GM18508 (cell line): ENCODE results near the gene ATL3.
"Not testable (repeated sequence)": the region's sequence is repeated elsewhere in the genome, so short reads cannot be mapped to it uniquely, and the experiment has no call there.

Source experiments
- ATAC-seq: cut with Tn5 transposase; IDR thresholded peaks from one replicate; pipeline ENCODE4 v1.9.1; 2021; ENCODE audit warnings: moderate number of reproducible peaks; ENCODE audit not compliant: insufficient read depth, unreplicated experiment

The ATL3 gene

DNA sequence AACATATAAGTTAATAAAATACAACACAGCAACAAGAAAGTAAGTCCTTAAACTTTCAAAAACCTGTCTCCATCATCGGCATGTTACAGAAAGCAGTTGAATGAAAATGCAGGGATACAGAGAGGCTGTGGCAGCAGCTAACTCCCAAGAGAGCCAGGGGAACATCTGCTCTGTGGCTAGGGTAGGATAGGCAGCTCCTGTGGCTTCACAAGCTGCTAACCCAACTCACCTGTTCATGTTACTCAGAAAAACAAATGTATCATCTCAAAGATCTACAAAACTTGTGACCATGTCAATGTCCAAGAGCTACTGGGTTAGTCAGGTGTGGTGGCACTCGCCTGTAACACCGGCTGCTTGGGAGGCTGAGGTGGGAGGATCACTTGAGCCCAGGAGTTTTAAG is 41.8 kb downstream of the ATL3 start:
- no peak for ATAC-seq

DNA sequence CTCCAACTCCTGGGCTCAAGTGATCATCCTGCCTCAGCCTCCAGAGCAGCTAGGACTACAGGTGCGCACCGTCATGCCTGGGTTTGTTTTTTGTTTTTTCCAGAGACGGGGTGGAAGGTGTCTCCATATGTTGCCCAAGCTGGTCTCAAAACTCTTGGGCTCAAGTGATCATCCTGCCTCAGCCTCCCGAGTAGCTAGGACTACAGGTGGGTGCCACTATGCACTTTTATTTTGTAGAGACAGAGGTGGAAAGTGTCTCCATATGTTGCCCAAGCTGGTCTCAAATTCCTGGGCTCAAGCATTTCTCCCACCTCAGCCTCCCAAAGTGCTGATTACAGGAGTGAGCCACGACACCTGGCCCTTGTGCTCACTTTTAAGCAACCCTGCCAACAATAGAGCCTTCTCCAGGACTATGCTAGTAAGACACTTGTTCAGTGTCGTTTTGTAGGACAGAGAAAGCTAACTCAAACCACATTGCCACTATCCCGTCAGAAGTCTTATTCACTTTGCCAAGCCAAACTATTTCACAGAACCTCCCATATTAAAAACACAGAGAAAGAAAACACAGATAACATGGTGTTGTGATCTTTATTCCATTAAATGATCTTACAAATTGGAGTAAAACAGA is 47.5 kb downstream of the ATL3 start:
- ATAC-seq, result no peak

DNA sequence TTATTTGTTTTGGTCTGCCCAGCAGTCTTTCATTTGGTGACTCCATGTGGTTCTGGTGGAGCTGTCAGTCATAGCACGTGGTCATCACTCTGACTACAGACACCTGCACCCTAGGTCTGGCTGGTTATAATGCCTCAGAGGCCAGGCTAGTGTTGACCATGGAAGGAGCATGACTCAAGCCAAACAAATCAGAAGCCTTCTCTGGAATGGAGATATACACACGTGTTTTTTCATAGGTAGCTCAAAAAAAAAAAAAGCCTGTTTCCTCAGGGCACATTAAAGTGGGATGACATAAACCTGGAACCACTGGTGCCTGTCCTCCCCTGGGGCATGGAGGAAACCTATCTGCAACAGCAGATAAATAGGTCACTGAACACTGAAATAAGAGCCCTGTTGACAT is 48.9 kb downstream of the ATL3 start:
- ATAC-seq, result no peak

- no peak for ATAC-seq
Observed at GRCh38 chr11:63621071-63621470, 50.1 kb downstream of the ATL3 start.

GRCh38 chr11:63619967-63620366 is 51.2 kb downstream of the ATL3 start:
- ATAC-seq, result no peak

GRCh38 chr11:63617686-63618085 is 53.5 kb downstream of the ATL3 start:
- ATAC-seq, result not testable (repeated sequence)

- ATAC-seq, result no peak
Observed at GRCh38 chr11:63616953-63617352, 54.2 kb downstream of the ATL3 start.

GRCh38 chr11:63614136-63614671 is 57.0 kb downstream of the ATL3 start, which contains the start of gene PLAAT3:
PLAAT3 (minus strand) TSS chr11:63614433; CDS start chr11:63614014, 419 bp downstream.
- ATAC-seq, result no peak

- ATAC-seq, result no peak
Observed at GRCh38 chr11:63613517-63614135, 57.5 kb downstream of the ATL3 start.

DNA sequence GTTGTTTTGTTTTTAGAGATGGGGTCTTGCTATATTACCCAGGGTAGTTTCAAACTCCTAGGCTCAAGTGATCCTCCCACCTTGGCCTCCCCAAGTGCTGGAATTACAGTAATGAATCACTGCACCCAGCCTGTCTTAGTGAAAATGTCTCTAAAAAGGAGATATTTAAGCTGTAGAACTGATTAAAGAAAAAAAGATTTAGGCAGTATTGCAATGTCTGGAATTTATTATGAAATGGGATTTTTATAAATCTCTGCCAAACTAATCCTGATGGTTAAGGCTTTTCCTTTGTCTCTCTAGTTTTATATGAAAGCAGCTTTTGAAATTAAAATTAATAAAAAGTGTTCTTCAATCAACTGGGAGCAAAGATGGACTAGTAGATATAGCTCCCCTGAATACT is 59.0 kb downstream of the ATL3 start:
- ATAC-seq, result no peak

DNA sequence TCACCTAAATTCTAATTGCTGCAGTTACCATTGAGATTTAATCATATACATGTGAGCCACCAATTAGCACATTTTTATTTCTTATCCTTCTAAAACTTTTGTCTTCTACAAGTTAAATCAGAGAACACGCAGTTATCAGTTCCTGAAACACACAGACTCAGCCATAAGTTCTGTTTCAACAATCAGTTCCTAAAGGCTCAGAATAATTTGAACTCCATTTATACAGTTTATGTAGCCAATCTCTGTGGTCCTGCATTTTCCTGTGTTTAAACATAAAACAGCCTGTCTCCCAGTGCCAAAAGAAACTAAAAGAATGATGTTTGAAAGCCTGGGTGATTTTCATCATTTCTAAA is 59.8 kb downstream of the ATL3 start:
- ATAC-seq, result no peak

- ATAC-seq, result no peak
Observed at GRCh38 chr11:63610604-63611394, 60.4 kb downstream of the ATL3 start.

GRCh38 chr11:63609971-63610580 is 61.1 kb downstream of the ATL3 start:
- ATAC-seq, result no peak

DNA sequence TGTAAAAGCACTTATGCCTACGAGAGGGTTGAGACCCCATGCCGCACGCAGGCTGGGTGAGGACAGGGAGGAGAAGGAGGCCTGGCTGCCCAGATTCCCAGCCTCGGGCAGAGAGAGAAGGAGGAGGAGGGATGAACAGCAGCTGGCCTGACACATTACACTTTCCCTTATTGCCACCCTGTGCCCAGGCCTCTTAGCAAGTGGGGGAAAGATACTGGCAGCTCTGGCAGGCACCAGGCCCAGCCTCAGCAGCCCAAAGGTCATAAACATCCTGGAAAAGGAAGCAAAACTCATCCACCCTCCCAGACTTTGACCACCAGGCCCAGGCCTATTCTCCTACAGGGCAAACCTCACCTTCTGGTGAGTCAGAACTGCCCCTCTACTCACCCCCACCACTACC is 61.6 kb downstream of the ATL3 start:
- ATAC-seq, result no peak

DNA sequence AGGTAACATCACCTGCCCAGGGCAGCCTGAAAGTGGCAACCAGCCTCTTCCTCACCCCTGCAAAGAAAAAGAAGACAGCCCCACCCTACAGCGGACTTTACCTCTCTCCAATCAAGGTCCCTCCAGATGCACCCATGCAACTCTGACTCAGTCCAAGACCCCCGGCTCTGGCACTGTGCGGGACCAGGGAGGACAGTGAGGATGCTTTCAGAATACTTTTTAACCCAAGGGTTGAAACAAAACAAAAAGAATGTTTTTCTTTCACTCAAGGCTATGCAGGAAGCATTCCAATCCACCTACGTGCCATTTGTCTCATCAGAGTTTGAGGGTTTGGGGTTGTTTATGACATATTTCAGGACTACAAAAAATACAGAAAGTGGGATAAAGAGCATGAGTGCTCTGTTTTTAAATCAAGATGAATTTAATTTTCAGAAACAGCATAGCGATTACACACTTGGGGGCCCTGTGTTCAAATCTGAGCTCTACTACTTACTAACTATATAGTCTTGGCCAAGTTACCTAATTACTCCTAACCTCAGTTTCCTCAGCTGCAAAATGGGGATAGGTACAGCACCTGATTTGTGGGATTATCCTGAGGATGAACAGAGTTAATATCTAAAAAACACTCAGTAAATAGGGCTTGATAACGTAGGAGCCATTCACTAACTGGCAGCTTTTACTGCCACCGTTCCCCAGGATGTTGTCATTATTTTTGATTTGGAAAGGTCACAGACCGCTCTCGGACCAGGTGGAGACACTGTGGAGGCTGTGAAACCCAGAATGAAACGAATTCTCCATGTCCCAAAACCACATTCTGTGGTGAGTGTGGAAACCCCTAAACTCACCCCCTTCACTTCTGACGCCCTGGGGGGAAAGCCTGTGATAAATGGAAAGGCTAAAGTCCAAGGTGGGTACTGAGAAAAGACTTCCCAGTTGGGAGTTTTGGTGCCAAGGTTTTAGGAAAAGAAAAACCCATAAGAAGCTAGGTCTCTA is 62.5 kb downstream of the ATL3 start:
- no peak for ATAC-seq

DNA sequence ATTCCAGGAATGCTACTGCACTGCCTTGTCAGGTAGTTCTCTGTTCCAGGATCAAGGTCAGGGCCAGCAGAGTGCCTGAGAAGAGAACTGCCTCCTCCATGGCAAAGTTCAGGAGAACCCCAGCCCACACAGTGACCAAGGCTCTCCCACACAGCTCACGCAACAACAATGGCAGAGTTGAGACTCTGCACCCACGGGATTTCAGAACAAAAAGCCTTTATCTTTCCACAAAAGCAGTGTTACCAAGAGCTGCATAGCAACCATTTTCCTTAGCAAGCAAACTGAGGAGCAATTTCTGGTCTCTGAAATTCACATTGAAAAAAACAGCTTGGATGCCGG is 68.0 kb downstream of the ATL3 start:
- ATAC-seq, result no peak

DNA sequence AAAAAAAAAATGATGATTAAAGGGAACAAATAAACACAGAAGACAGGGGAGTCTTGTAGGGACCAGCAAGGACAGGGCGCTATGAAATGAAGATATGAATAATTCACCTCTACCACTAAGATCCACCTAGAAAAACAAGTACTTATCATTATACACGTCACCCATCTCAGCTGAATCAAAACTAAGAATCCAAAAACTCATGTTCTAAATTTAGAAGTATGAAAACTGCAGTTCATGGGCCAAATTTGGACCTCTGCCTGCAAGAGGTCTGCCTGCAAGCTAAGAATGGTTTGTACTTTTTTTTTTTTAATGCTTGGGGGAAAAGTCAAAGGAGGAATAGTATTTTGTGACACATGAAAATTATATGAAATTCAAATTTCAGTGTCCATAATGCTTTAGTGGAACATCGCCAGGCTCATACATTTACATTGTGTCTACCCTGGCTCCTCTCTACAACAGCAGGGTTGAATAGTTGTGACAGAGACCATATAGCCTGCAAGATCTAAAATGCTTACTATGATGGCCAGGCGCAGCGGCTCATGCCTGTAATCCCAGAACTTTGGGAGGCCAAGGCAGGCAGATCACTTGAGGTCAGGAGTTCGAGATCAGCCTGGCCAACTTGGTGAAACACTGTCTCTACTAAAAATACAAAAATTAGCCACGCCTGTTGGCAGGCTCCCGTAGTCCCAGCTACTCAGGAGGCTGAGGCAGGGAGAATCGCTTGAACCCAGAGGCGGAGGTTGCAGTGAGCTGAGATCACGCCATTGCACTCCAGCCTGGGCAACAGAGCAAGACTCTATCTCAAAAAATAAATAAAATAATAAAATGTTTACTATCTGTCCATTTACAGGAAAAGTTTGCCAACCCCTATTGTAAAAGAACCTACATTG is 68.6 kb downstream of the ATL3 start:
- not testable (repeated sequence) for ATAC-seq

DNA sequence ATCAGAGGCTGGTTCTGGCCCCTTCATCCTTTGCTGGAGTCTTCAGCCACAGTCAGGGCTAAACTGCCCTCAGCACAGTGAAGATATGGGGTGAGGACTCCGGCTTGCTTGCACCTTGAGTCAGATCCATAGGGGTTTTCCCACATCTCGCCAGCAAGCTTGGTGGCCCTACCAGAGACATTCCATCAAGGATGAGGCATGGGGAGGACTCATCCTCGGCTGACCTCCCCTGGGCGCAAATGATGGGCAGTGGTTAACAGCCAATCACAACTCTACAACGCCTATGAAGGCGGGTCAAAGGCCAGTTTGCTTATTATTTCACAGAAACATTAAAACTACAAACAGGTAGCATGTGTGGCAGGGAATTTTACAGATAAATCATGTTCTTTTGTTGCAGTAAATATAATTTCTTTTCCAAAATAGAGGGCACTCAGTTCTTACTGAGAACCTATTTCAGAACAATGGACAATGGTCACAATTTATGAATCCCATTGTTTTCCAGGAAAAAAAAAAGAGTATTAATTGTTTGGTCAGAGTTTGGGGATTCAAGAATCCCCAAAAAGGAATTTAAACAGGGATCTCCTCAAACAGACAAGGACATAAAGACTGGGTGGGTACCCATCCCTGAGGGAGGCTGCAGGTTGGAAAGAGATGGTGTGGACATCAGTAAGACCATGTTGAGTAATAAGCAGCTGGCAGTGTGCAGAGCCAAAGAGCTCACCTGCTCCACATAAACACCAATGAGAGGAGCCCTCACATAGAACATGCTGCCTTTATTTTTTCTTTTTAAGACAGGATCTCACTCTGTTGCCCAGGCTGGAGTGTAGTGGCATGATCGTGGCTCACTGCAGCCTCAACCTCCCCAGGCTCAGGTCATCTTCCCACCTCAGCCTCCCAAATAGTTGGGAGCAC is 71.7 kb downstream of the ATL3 start:
- ATAC-seq, result no peak
